Posterior cingulate gyrus (tissue), 11 donors: ENCODE measurements around the gene CDC42SE1.
"Not testable (repeated sequence)": the region's sequence is repeated elsewhere in the genome, so short reads cannot be mapped to it uniquely, and the experiment has no call there.

ENCODE experiments used
- DNase-seq, 10 donors: peaks; one replicate each; pipeline versions ENCODE4 v3.0.0 to v3.0.0-alpha.2; 2020 to 2021; ENCODE audit warnings: mixed read lengths in 3 of 10
- intact Hi-C: fragments of 100-400 bp; cut with DNase I; formaldehyde crosslinking; loops from one replicate; pipeline ENCODE4 v1.15.1; 2023

CDC42SE1 gene

GRCh38 chr1:151059109-151060006 lies at the start of gene CDC42SE1:
CDC42SE1 (minus strand) TSS chr1:151059622; CDS start chr1:151055730, 3,892 bp downstream.
- DNase-seq = peak; percentile 67 to 97 (median 80)

GRCh38 chr1:151108331-151108730 lies 48.9 kb upstream of the CDC42SE1 start:
- DNase-seq = peak in 1 of 10 donors; percentile 40
- intact Hi-C loops = no loop called here

More at GRCh38 chr1:151059109-151060006, at the start of gene CDC42SE1:
- intact Hi-C loops = no loop called here

- intact Hi-C loops = no loop called here
- no peak for DNase-seq
These were observed 47.5 kb upstream of the CDC42SE1 start for GRCh38 chr1:151106894-151107293.

- intact Hi-C loops = no loop called here
- DNase-seq = no peak
These were observed 45.2 kb upstream of the CDC42SE1 start for GRCh38 chr1:151104630-151105029.

GRCh38 chr1:151098126-151098525 lies 38.7 kb upstream of the CDC42SE1 start:
- peak in 1 of 10 donors; percentile 4 for DNase-seq
- intact Hi-C loops = loop anchor here (2.0 kb wide), 1 partner anchor 59 kb away; the partner anchor contains the start of gene TNFAIP8L2

GRCh38 chr1:151097426-151097825 lies 38.0 kb upstream of the CDC42SE1 start:
- DNase-seq = peak in 1 of 10 donors; percentile 25
- intact Hi-C loops = not testable (repeated sequence)

GRCh38 chr1:151085953-151086559 lies 26.6 kb upstream of the CDC42SE1 start:
- intact Hi-C loops = no loop called here
- DNase-seq = no peak

GRCh38 chr1:151072224-151072623 lies 12.8 kb upstream of the CDC42SE1 start:
- intact Hi-C loops = loop anchor here (10.0 kb wide), 1 partner anchor 73 kb away; the partner anchor contains the start of gene SEMA6C
- DNase-seq = no peak

GRCh38 chr1:151070474-151071276 lies 11.3 kb upstream of the CDC42SE1 start, which contains the start of gene GABPB2:
GABPB2 (plus strand) TSS chr1:151070761; CDS start chr1:151088190, 17,429 bp downstream.
- intact Hi-C loops = loop anchor here (2.0 to 10.0 kb wide), 2 partner anchors 14 to 74 kb away; partner anchors contain the start of gene SEMA6C
- peak; percentile 78 to 98 (median 88) for DNase-seq

GRCh38 chr1:151069103-151069486 lies 9.7 kb upstream of the CDC42SE1 start:
- DNase-seq = no peak
- intact Hi-C loops = no loop called here

- DNase-seq = peak in 1 of 10 donors; percentile 54
- intact Hi-C loops = no loop called here
These were observed 7.8 kb upstream of the CDC42SE1 start for GRCh38 chr1:151067185-151067584.

GRCh38 chr1:151065089-151065645 lies 5.7 kb upstream of the CDC42SE1 start:
- intact Hi-C loops = no loop called here
- DNase-seq = no peak

GRCh38 chr1:151062741-151063371 lies 3.4 kb upstream of the CDC42SE1 start:
- intact Hi-C loops = no loop called here
- no peak for DNase-seq

- intact Hi-C loops = no loop called here
- DNase-seq = no peak
These were observed 2.3 kb upstream of the CDC42SE1 start for GRCh38 chr1:151061704-151062103.

- peak in 1 of 10 donors; percentile 13 for DNase-seq
- intact Hi-C loops = no loop called here
These were observed 1.4 kb upstream of the CDC42SE1 start for GRCh38 chr1:151060657-151061421.

- peak; percentile 40 to 92 (median 70) for DNase-seq
- intact Hi-C loops = no loop called here
These were observed 710 bp upstream of the CDC42SE1 start, which contains the start of gene MLLT11 for GRCh38 chr1:151060007-151060656. MLLT11 (plus strand) TSS chr1:151060397; CDS start chr1:151067225, 6,828 bp downstream.

- peak in 4 of 10 donors; percentile 6 to 74 (median 28) for DNase-seq
- intact Hi-C loops = no loop called here
These were observed 730 bp downstream of the CDC42SE1 start for GRCh38 chr1:151058692-151059091.

- no peak for DNase-seq
- intact Hi-C loops = loop anchor here (2.0 kb wide), 1 partner anchor 15 kb away; the partner anchor contains the start of gene GABPB2
These were observed 3.3 kb downstream of the CDC42SE1 start for GRCh38 chr1:151056149-151056548.
